Esophagus muscularis mucosa (tissue), 4 donors: Measurements from ENCODE around the gene PAQR5.

Experiments used
- CTCF ChIP-seq, 3 experiments: fragments of 200-600 bp in 2 of 3; fragments of 450-650 bp in 1 of 3; sonication (generic) in 2 of 3; IDR thresholded peaks; one replicate each; pipeline ENCODE4 v1.5.1; 2017 to 2019; ENCODE audit warnings: antibody characterized with exemption in 3 of 3, mild to moderate bottlenecking in 2 of 3, moderate library complexity in 1 of 3
- EP300 ChIP-seq: sonication (generic); formaldehyde crosslinking; IDR thresholded peaks from one replicate; pipeline ENCODE4 v1.6.1; 2017; ENCODE audit warnings: antibody characterized with exemption
- POLR2A ChIP-seq: fragments of 450-650 bp; IDR thresholded peaks from one replicate; pipeline ENCODE4 v1.6.1; 2017; ENCODE audit warnings: antibody characterized with exemption, moderate library complexity, mild to moderate bottlenecking, low read depth
- POLR2AphosphoS5 ChIP-seq, 2 donors: sonication (generic); formaldehyde crosslinking; IDR thresholded peaks; one replicate each; pipeline ENCODE4 v1.6.1; 2017; ENCODE audit warnings: antibody characterized with exemption in 2 of 2

GRCh38 chr15:69307939-69308338 is 9.2 kb downstream of the PAQR5 start:
- no peak for TF ChIP-seq EP300
- TF ChIP-seq POLR2A = no peak
- no peak for TF ChIP-seq CTCF (IDR thresholded peaks at IDR 0.05)
- no peak for TF ChIP-seq POLR2AphosphoS5 (IDR thresholded peaks at IDR 0.05)
